Hepatocyte (in vitro differentiated cells): ENCODE data around the gene TAS2R8. TPM values are rescaled to one million over a fixed set of nuclear protein-coding genes. Genes with fewer than 3 reads are reported as not detected.

Experiments used
- DNase-seq: peaks from one replicate; pipeline ENCODE4 v3.0.0-alpha.2; 2016; ENCODE audit warnings: low spot score
- H2AFZ ChIP-seq: fragments of 200-600 bp; sonication (generic); 2 replicates; pipeline ENCODE4 v1.6.0; 2016; ENCODE audit warnings: antibody characterized with exemption, mild to moderate bottlenecking
- H3K27ac ChIP-seq: fragments of 200-600 bp; sonication (generic); 2 replicates; pipeline ENCODE4 v1.5.1; 2016; ENCODE audit warnings: mild to moderate bottlenecking
- H3K27me3 ChIP-seq: fragments of 200-600 bp; sonication (generic); 2 replicates; pipeline ENCODE4 v1.6.1; 2016
- H3K36me3 ChIP-seq: fragments of 200-600 bp; sonication (generic); replicated peaks from 2 replicates; pipeline ENCODE4 v1.5.1; 2016; ENCODE audit warnings: low read depth; ENCODE audit not compliant: insufficient read depth
- H3K4me1 ChIP-seq: fragments of 200-600 bp; sonication (generic); 2 replicates; pipeline ENCODE4 v1.5.1; 2016; ENCODE audit warnings: mild to moderate bottlenecking, moderate library complexity; ENCODE audit not compliant: insufficient read depth
- H3K4me2 ChIP-seq: fragments of 200-600 bp; sonication (generic); 2 replicates; pipeline ENCODE4 v1.6.0; 2016
- H3K4me3 ChIP-seq: fragments of 200-600 bp; sonication (generic); 2 replicates; pipeline ENCODE4 v1.5.1; 2016; ENCODE audit warnings: mild to moderate bottlenecking
- H3K79me2 ChIP-seq: fragments of 200-600 bp; sonication (generic); 2 replicates; pipeline ENCODE4 v1.6.0; 2017; ENCODE audit warnings: mild to moderate bottlenecking
- H3K9me2 ChIP-seq: fragments of 200-600 bp; sonication (generic); replicated peaks from 2 replicates; pipeline ENCODE4 v1.6.0; 2017; ENCODE audit warnings: mild to moderate bottlenecking; ENCODE audit not compliant: insufficient read depth
- H3K9me3 ChIP-seq: fragments of 200-600 bp; sonication (generic); 2 replicates; pipeline ENCODE4 v1.5.1; 2016; ENCODE audit warnings: low read depth, mild to moderate bottlenecking
- H4K20me1 ChIP-seq: fragments of 200-600 bp; sonication (generic); 2 replicates; pipeline ENCODE4 v1.6.0; 2016; ENCODE audit warnings: mild to moderate bottlenecking; ENCODE audit not compliant: insufficient read depth, poor library complexity, severe bottlenecking
- CTCF ChIP-seq: fragments of 200-600 bp; sonication (generic); IDR thresholded peaks from 2 replicates; pipeline ENCODE4 v1.5.1; 2016; ENCODE audit warnings: antibody characterized with exemption, mild to moderate bottlenecking; ENCODE audit not compliant: poor library complexity
- EZH2 ChIP-seq: fragments of 200-600 bp; sonication (generic); IDR thresholded peaks from 2 replicates; pipeline ENCODE4 v1.6.1; 2016; ENCODE audit warnings: antibody characterized with exemption, mild to moderate bottlenecking, borderline replicate concordance
- EZH2phosphoT487 ChIP-seq: fragments of 200-600 bp; sonication (generic); IDR thresholded peaks from one replicate; pipeline ENCODE4 v1.6.1; 2018; ENCODE audit warnings: antibody characterized with exemption, mild to moderate bottlenecking, low read depth, moderate library complexity; ENCODE audit not compliant: unreplicated experiment, severe bottlenecking
- WGBS: methylation state at CpG from one replicate; pipeline ENCODE4 v1.1.6; 2016; ENCODE audit warnings: low lambda C conversion rate; ENCODE audit errors: missing lambda C conversion rate; 5-methylcytosine and 5-hydroxymethylcytosine counted together
- polyA plus RNA-seq: library from polyadenylated mRNA; unstranded; fragments of >200 nt; fragmentation: Nextera tagmentation; extraction: Ambion mirVana; gene quantifications from 2 replicates; pipeline ENCODE4 v1.2.1, GENCODE V29; 2016
- total RNA-seq: library from RNA; depleted of rRNA; stranded (reverse); fragments of >200 nt; gene quantifications from 2 replicates; pipeline ENCODE4 v1.2.3, GENCODE V29; 2014

TAS2R8 gene
- total and polyA plus RNA-seq, 2 experiments from 2014 or later = not detected

- Histone ChIP-seq H4K20me1 (no peaks in the 10 kb centered on the region), H3K36me3 (no peaks in the 10 kb centered on the region), H3K9me2 (no peaks in the 10 kb centered on the region), H3K79me2 (no peaks in the 10 kb centered on the region), H3K27ac (no peak overlapping the region), H2AFZ (no peak overlapping the region), H3K27me3 (no peaks in the 10 kb centered on the region), H3K4me1 (no peaks in the 10 kb centered on the region), H3K4me3 (no peak overlapping the region), H3K9me3 (no peaks in the 10 kb centered on the region), H3K4me2 (no peak overlapping the region)
- TF ChIP-seq EZH2phosphoT487 = no peak
- no peak for DNase-seq
- WGBS = 78% methylated on average over 4 of the region's 4 CpGs
Measured at GRCh38 chr12:10851243-10851858, 44.3 kb upstream of the TAS2R8 start.

GRCh38 chr12:10849425-10849878 lies 42.4 kb upstream of the TAS2R8 start, which contains the start of gene PRR4:
Gene PRR4 (minus strand): TSS chr12:10849475. CDS start chr12:10849437, 38 bp downstream.
- TF ChIP-seq EZH2phosphoT487 (no peak), CTCF (no peak), EZH2 (no peak)
- no peak within 1 kb of the TSS for H2AFZ ChIP-seq
- DNase-seq = no peak
- no peaks in the 10 kb centered on the region for H3K79me2 ChIP-seq
- no peaks in the 10 kb centered on the region for H3K27me3 ChIP-seq
- no peaks in the 10 kb centered on the region for H3K9me2 ChIP-seq
- no peaks in the 10 kb centered on the region for H3K9me3 ChIP-seq
- H4K20me1 ChIP-seq = no peaks in the 10 kb centered on the region
- no peak within 1 kb of the TSS for H3K4me2 ChIP-seq
- 98% methylated on average over 4 of the region's 4 CpGs for WGBS
- H3K4me3 ChIP-seq = no peak within 1 kb of the TSS
- no peak within 1 kb of the TSS for H3K27ac ChIP-seq
- H3K4me1 ChIP-seq = no peaks in the 10 kb centered on the region
- H3K36me3 ChIP-seq = no peaks in the 10 kb centered on the region

- TF ChIP-seq EZH2phosphoT487 = no peak
- no peak for TF ChIP-seq EZH2
- TF ChIP-seq CTCF = no peak
- DNase-seq = no peak
- no peaks in the 10 kb centered on the region for H3K9me2 ChIP-seq
- no peak overlapping the region for H3K4me3 ChIP-seq
- no peaks in the 10 kb centered on the region for H3K27me3 ChIP-seq
- H3K79me2 ChIP-seq = no peaks in the 10 kb centered on the region
- no peaks in the 10 kb centered on the region for H3K4me1 ChIP-seq
- no peak overlapping the region for H3K27ac ChIP-seq
- H4K20me1 ChIP-seq = no peaks in the 10 kb centered on the region
- H3K36me3 ChIP-seq = no peaks in the 10 kb centered on the region
- no peak overlapping the region for H2AFZ ChIP-seq
- no peaks in the 10 kb centered on the region for H3K9me3 ChIP-seq
- WGBS = 47% methylated on average over 2 of the region's 2 CpGs
- no peak overlapping the region for H3K4me2 ChIP-seq
Measured at GRCh38 chr12:10847744-10848143, 40.7 kb upstream of the TAS2R8 start.

GRCh38 chr12:10842862-10843261 lies 35.8 kb upstream of the TAS2R8 start:
- Histone ChIP-seq H3K79me2 (no peaks in the 10 kb centered on the region), H3K27me3 (no peaks in the 10 kb centered on the region), H3K36me3 (no peaks in the 10 kb centered on the region), H3K4me1 (no peaks in the 10 kb centered on the region), H3K9me3 (no peaks in the 10 kb centered on the region), H3K9me2 (no peaks in the 10 kb centered on the region), H3K4me2 (no peak overlapping the region), H2AFZ (no peak overlapping the region), H4K20me1 (no peaks in the 10 kb centered on the region), H3K4me3 (no peak overlapping the region), H3K27ac (no peak overlapping the region)
- DNase-seq = no peak
- no peak for TF ChIP-seq EZH2
- no peak for TF ChIP-seq EZH2phosphoT487
- no peak for TF ChIP-seq CTCF
- 92% methylated on average over 2 of the region's 2 CpGs for WGBS
